HL-60 (cell line): ENCODE measurements around the gene ASF1B.

ENCODE experiments used
- DNase-seq, 2 experiments: peaks; one replicate each; pipeline ENCODE4 v3.0.0-alpha.2; 2010 to 2020; ENCODE audit warnings: low read depth in 1 of 2, low spot score in 1 of 2
- H3K27ac ChIP-seq: fragments of 250-450 bp; sonication (Bioruptor Pico); replicated peaks from 2 replicates; pipeline ENCODE4 v1.5.1; 2020; ENCODE audit warnings: mild to moderate bottlenecking, moderate library complexity
- H3K27me3 ChIP-seq: fragments of 250-450 bp; sonication (Bioruptor Pico); 2 replicates; pipeline ENCODE4 v1.5.1; 2021; ENCODE audit warnings: mild to moderate bottlenecking, moderate library complexity; ENCODE audit not compliant: insufficient read depth, poor library complexity, severe bottlenecking
- H3K4me3 ChIP-seq: replicated peaks from 2 replicates; pipeline ENCODE4 v1.5.1; 2011; ENCODE audit warnings: mild to moderate bottlenecking, control low read depth, low read length; ENCODE audit not compliant: insufficient read depth
- CTCF ChIP-seq: IDR thresholded peaks from one replicate; pipeline ENCODE4 v1.5.1; 2011; ENCODE audit warnings: low read length, control low read depth, inconsistent platforms; ENCODE audit not compliant: insufficient read depth
- GABPA ChIP-seq: IDR thresholded peaks from 2 replicates; pipeline ENCODE4 v1.6.1; 2012; ENCODE audit warnings: low read depth
- POLR2AphosphoS5 ChIP-seq: IDR thresholded peaks from 2 replicates; pipeline ENCODE4 v1.6.1; 2012; ENCODE audit warnings: low read depth
- SPI1 ChIP-seq: IDR thresholded peaks from 2 replicates; pipeline ENCODE4 v1.6.1; 2012; ENCODE audit warnings: low read depth, mild to moderate bottlenecking, borderline replicate concordance
- TF ChIP-seq, protein P1 (sequence below): IDR thresholded peaks from 2 replicates; pipeline ENCODE4 v1.6.1; 2012; ENCODE audit warnings: low read depth; ENCODE audit not compliant: insufficient replicate concordance

ASF1B gene

GRCh38 chr19:14091813-14092462 is 44.5 kb downstream of the ASF1B start:
- H3K27ac ChIP-seq: peak overlapping the region; percentile 84
- TF ChIP-seq SPI1: no peak
- DNase-seq: no peak
- peak overlapping the region; percentile 66 for H3K4me3 ChIP-seq
- no peaks in the 10 kb centered on the region for H3K27me3 ChIP-seq

DNA sequence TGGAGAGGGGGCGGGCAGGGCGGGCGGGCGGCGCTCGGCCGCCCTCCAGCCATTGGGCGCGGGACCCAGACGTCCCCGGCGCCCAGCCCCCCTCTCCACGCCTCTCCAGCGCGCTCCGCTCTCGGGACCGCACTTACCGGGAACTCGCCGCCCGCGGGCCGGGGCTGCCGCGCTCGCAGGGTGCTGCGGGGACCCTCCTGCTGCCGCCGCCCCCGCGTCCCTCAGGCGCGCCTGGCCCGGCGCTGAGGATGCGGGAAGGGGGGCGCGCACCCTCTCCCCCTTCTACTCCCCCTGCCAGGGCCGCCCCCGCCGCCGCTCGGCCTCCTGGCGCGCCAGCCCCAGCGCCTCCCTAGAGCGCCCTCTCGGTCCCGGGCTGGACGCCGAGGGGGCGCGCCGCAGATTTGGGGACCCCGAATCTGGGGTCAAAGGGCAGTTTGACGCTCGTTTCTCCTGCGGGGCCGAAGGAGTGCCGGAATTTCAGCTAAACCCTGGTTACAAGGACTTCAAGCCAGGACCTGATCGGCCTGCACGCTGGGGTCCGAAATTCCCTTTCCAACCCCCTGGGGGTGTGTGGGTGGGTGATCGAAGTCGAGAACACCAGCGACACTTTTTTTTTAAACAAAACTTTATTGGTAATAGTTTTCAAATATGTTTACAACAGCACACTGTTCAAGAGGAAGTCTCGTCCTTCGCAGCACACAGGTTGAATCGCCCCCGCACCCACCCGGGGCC is 45.1 kb downstream of the ASF1B start:
- peak overlapping the region; percentile 66 for H3K4me3 ChIP-seq
- DNase-seq: peak; percentile 67 to 72
- H3K27me3 ChIP-seq: no peaks in the 10 kb centered on the region
- H3K27ac ChIP-seq: peak overlapping the region; percentile 84
- no peak for TF ChIP-seq GABPA
- TF ChIP-seq, protein P1, sequence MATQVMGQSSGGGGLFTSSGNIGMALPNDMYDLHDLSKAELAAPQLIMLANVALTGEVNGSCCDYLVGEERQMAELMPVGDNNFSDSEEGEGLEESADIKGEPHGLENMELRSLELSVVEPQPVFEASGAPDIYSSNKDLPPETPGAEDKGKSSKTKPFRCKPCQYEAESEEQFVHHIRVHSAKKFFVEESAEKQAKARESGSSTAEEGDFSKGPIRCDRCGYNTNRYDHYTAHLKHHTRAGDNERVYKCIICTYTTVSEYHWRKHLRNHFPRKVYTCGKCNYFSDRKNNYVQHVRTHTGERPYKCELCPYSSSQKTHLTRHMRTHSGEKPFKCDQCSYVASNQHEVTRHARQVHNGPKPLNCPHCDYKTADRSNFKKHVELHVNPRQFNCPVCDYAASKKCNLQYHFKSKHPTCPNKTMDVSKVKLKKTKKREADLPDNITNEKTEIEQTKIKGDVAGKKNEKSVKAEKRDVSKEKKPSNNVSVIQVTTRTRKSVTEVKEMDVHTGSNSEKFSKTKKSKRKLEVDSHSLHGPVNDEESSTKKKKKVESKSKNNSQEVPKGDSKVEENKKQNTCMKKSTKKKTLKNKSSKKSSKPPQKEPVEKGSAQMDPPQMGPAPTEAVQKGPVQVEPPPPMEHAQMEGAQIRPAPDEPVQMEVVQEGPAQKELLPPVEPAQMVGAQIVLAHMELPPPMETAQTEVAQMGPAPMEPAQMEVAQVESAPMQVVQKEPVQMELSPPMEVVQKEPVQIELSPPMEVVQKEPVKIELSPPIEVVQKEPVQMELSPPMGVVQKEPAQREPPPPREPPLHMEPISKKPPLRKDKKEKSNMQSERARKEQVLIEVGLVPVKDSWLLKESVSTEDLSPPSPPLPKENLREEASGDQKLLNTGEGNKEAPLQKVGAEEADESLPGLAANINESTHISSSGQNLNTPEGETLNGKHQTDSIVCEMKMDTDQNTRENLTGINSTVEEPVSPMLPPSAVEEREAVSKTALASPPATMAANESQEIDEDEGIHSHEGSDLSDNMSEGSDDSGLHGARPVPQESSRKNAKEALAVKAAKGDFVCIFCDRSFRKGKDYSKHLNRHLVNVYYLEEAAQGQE: no peak
- TF ChIP-seq SPI1: peak; percentile 65; the same call in 1 of the 2 replicates
- TF ChIP-seq CTCF: no peak
- TF ChIP-seq POLR2AphosphoS5: peak; percentile 36; the same call in 1 of the 2 replicates

DNA sequence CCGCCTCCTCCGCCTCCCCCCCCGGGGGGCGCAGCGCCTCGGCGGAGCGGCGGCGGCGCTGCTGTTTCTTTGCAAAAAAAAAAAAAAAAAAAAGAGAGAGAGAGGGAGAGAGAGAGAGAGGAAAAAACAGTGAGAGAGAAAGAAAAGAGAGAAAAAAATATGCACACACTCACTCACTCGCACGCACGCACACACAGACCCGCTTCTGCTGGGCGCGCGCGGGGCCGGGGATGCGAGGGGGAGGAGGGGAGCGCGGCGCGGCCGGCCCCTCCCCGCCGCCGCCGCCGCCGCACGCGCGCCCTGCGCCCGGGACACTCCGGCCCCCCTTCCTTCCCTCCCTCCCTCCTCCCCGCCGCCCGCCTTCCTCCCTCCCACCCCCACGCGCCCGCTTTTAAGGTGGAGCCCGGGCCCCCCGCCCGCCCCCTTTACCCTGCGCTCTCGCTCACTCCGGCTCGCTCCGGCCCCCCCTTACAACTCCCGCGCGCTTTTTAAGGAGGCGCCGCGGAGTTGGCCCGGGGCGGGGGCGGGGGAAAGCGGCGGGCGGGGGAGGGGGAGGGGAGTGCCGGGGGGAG is 45.8 kb downstream of the ASF1B start, which contains the start of gene SAMD1:
Gene SAMD1, minus strand, starts transcription at position 243 of the 572 bp plus-strand sequence.
- peak; percentile 74 to 82 for DNase-seq
- TF ChIP-seq CTCF: no peak
- no peak for TF ChIP-seq SPI1
- no peak for TF ChIP-seq GABPA
- TF ChIP-seq, protein P1: no peak
- no peak for TF ChIP-seq POLR2AphosphoS5
- Histone ChIP-seq H3K27ac (peak within 1 kb of the TSS; percentile 84), H3K27me3 (no peaks in the 10 kb centered on the region), H3K4me3 (peak within 1 kb of the TSS; percentile 66)
